ENCODE results near the gene SYNE3.

SYNE3 gene

GRCh38 chr14:95559203-95559602 is 42.8 kb upstream of the SYNE3 start:
- Histone ChIP-seq H2BK120ac (ENCODE audit: insufficient read depth, low read length, poor library complexity) (no peak overlapping the region), H3K27ac (ENCODE audit: low read depth, low read length) (no peak overlapping the region), H2BK12ac (ENCODE audit: low read length) (no peak overlapping the region), H4K12ac (ENCODE audit: low read depth, low read length) (no peak overlapping the region), H3K23ac (ENCODE audit: low read length) (no peak overlapping the region), H3K36me3 (ENCODE audit: control insufficient read depth in 1 of 2, insufficient read depth in 2 of 2, low read length in 2 of 2) (no peaks in the 10 kb centered on the region), H3K9me3 (ENCODE audit: insufficient read depth, low read depth, low read length) (no peaks in the 10 kb centered on the region), H3K9ac (ENCODE audit: low read length) (no peak overlapping the region), H3K4me2 (ENCODE audit: low read length) (no peak overlapping the region), H3K4ac (ENCODE audit: low read depth, low read length) (no peak overlapping the region), H3K79me1 (ENCODE audit: low read length) (no peaks in the 10 kb centered on the region), H4K8ac (ENCODE audit: low read depth, low read length) (no peak overlapping the region), H3K79me2 (ENCODE audit: control insufficient read depth, insufficient read depth, low read length, poor library complexity) (no peaks in the 10 kb centered on the region), H4K91ac (ENCODE audit: low read depth, low read length) (no peak overlapping the region), H3K14ac (ENCODE audit: low read length) (no peak overlapping the region), H2AK5ac (ENCODE audit: low read length) (no peak overlapping the region), H3K18ac (ENCODE audit: low read length) (no peak overlapping the region), H2BK5ac (ENCODE audit: low read depth, low read length, poor library complexity) (no peak overlapping the region), H3K27me3 (ENCODE audit: insufficient read depth, low read length) (no peaks in the 10 kb centered on the region), H3K4me3 (ENCODE audit: low read depth, low read length) (no peak overlapping the region), H3K4me1 (ENCODE audit: control insufficient read depth in 1 of 2, insufficient read depth in 2 of 2, low read length in 2 of 2) (no peaks in the 10 kb centered on the region), H2AFZ (ENCODE audit: insufficient read depth, low read length, poor library complexity) (no peak overlapping the region)
- no peak for DNase-seq
- WGBS (ENCODE audit: extremely low coverage, insufficient coverage, insufficient read length) = no CpG with 5 or more reads among the region's 6 CpGs

GRCh38 chr14:95557832-95558231 is 41.4 kb upstream of the SYNE3 start:
- no peak overlapping the region for H4K91ac ChIP-seq (ENCODE audit: low read depth, low read length)
- no peak overlapping the region for H2BK120ac ChIP-seq (ENCODE audit: insufficient read depth, low read length, poor library complexity)
- no peak overlapping the region for H3K4me3 ChIP-seq (ENCODE audit: low read depth, low read length)
- H3K9ac ChIP-seq (ENCODE audit: low read length) = no peak overlapping the region
- H2AK5ac ChIP-seq (ENCODE audit: low read length) = no peak overlapping the region
- no peaks in the 10 kb centered on the region for H3K79me2 ChIP-seq (ENCODE audit: control insufficient read depth, insufficient read depth, low read length, poor library complexity)
- H3K4me2 ChIP-seq (ENCODE audit: low read length) = no peak overlapping the region
- no peak overlapping the region for H3K4ac ChIP-seq (ENCODE audit: low read depth, low read length)
- no peak overlapping the region for H3K23ac ChIP-seq (ENCODE audit: low read length)
- no peak overlapping the region for H2BK12ac ChIP-seq (ENCODE audit: low read length)
- H3K14ac ChIP-seq (ENCODE audit: low read length) = no peak overlapping the region
- no peak overlapping the region for H2AFZ ChIP-seq (ENCODE audit: insufficient read depth, low read length, poor library complexity)
- no peaks in the 10 kb centered on the region for H3K36me3 ChIP-seq (ENCODE audit: control insufficient read depth in 1 of 2, insufficient read depth in 2 of 2, low read length in 2 of 2)
- no peak overlapping the region for H4K12ac ChIP-seq (ENCODE audit: low read depth, low read length)
- H2BK5ac ChIP-seq (ENCODE audit: low read depth, low read length, poor library complexity) = no peak overlapping the region
- H3K27ac ChIP-seq (ENCODE audit: low read depth, low read length) = no peak overlapping the region
- no peak overlapping the region for H4K8ac ChIP-seq (ENCODE audit: low read depth, low read length)
- WGBS (ENCODE audit: extremely low coverage, insufficient coverage, insufficient read length) = no CpG with 5 or more reads among the region's 2 CpGs
- H3K18ac ChIP-seq (ENCODE audit: low read length) = no peak overlapping the region
- no peaks in the 10 kb centered on the region for H3K79me1 ChIP-seq (ENCODE audit: low read length)
- H3K27me3 ChIP-seq (ENCODE audit: insufficient read depth, low read length) = no peaks in the 10 kb centered on the region
- no peaks in the 10 kb centered on the region for H3K9me3 ChIP-seq (ENCODE audit: insufficient read depth, low read depth, low read length)
- DNase-seq = no peak
- H3K4me1 ChIP-seq (ENCODE audit: control insufficient read depth in 1 of 2, insufficient read depth in 2 of 2, low read length in 2 of 2) = no peaks in the 10 kb centered on the region

- Histone ChIP-seq H3K4me2 (ENCODE audit: low read length) (no peak overlapping the region), H2BK120ac (ENCODE audit: insufficient read depth, low read length, poor library complexity) (no peak overlapping the region), H3K4ac (ENCODE audit: low read depth, low read length) (no peak overlapping the region), H3K9me3 (ENCODE audit: insufficient read depth, low read depth, low read length) (no peaks in the 10 kb centered on the region), H3K18ac (ENCODE audit: low read length) (no peak overlapping the region), H3K79me2 (ENCODE audit: control insufficient read depth, insufficient read depth, low read length, poor library complexity) (no peaks in the 10 kb centered on the region), H3K4me3 (ENCODE audit: low read depth, low read length) (no peak overlapping the region), H3K14ac (ENCODE audit: low read length) (no peak overlapping the region), H2AK5ac (ENCODE audit: low read length) (no peak overlapping the region), H3K79me1 (ENCODE audit: low read length) (no peaks in the 10 kb centered on the region), H4K91ac (ENCODE audit: low read depth, low read length) (no peak overlapping the region), H4K8ac (ENCODE audit: low read depth, low read length) (no peak overlapping the region), H3K4me1 (ENCODE audit: control insufficient read depth in 1 of 2, insufficient read depth in 2 of 2, low read length in 2 of 2) (no peaks in the 10 kb centered on the region), H2BK5ac (ENCODE audit: low read depth, low read length, poor library complexity) (no peak overlapping the region), H3K23ac (ENCODE audit: low read length) (no peak overlapping the region), H4K12ac (ENCODE audit: low read depth, low read length) (no peak overlapping the region), H2AFZ (ENCODE audit: insufficient read depth, low read length, poor library complexity) (no peak overlapping the region), H3K27me3 (ENCODE audit: insufficient read depth, low read length) (no peaks in the 10 kb centered on the region), H2BK12ac (ENCODE audit: low read length) (no peak overlapping the region), H3K9ac (ENCODE audit: low read length) (no peak overlapping the region), H3K36me3 (ENCODE audit: control insufficient read depth in 1 of 2, insufficient read depth in 2 of 2, low read length in 2 of 2) (no peaks in the 10 kb centered on the region), H3K27ac (ENCODE audit: low read depth, low read length) (no peak overlapping the region)
- DNase-seq = no peak
- no CpG with 5 or more reads among the region's 11 CpGs for WGBS (ENCODE audit: extremely low coverage, insufficient coverage, insufficient read length)
These were observed 40.8 kb upstream of the SYNE3 start for GRCh38 chr14:95557291-95557690.

- Histone ChIP-seq H3K27ac (ENCODE audit: low read depth, low read length) (no peak overlapping the region), H2BK5ac (ENCODE audit: low read depth, low read length, poor library complexity) (no peak overlapping the region), H3K9ac (ENCODE audit: low read length) (no peak overlapping the region), H3K9me3 (ENCODE audit: insufficient read depth, low read depth, low read length) (no peaks in the 10 kb centered on the region), H3K4me2 (ENCODE audit: low read length) (no peak overlapping the region), H3K79me1 (ENCODE audit: low read length) (no peaks in the 10 kb centered on the region), H3K4ac (ENCODE audit: low read depth, low read length) (no peak overlapping the region), H4K8ac (ENCODE audit: low read depth, low read length) (no peak overlapping the region), H3K27me3 (ENCODE audit: insufficient read depth, low read length) (no peaks in the 10 kb centered on the region), H2BK12ac (ENCODE audit: low read length) (no peak overlapping the region), H3K18ac (ENCODE audit: low read length) (no peak overlapping the region), H4K12ac (ENCODE audit: low read depth, low read length) (no peak overlapping the region), H3K79me2 (ENCODE audit: control insufficient read depth, insufficient read depth, low read length, poor library complexity) (no peaks in the 10 kb centered on the region), H3K4me3 (ENCODE audit: low read depth, low read length) (no peak overlapping the region), H2BK120ac (ENCODE audit: insufficient read depth, low read length, poor library complexity) (no peak overlapping the region), H2AK5ac (ENCODE audit: low read length) (no peak overlapping the region), H2AFZ (ENCODE audit: insufficient read depth, low read length, poor library complexity) (no peak overlapping the region), H3K23ac (ENCODE audit: low read length) (no peak overlapping the region), H3K36me3 (ENCODE audit: control insufficient read depth in 1 of 2, insufficient read depth in 2 of 2, low read length in 2 of 2) (no peaks in the 10 kb centered on the region), H3K4me1 (ENCODE audit: control insufficient read depth in 1 of 2, insufficient read depth in 2 of 2, low read length in 2 of 2) (peaks cover 1 to 2% of the 10 kb centered on the region in 2 experiments), H4K91ac (ENCODE audit: low read depth, low read length) (no peak overlapping the region), H3K14ac (ENCODE audit: low read length) (no peak overlapping the region)
- DNase-seq = no peak
- no CpG with 5 or more reads among the region's 10 CpGs for WGBS (ENCODE audit: extremely low coverage, insufficient coverage, insufficient read length)
These were observed 38.6 kb upstream of the SYNE3 start for GRCh38 chr14:95555053-95555452.

Data from trophoblast cell (in vitro differentiated cells and primary cell).